Posterior vena cava (tissue), 2 donors: ENCODE measurements around the gene ATP6V0A4. TPM values are rescaled to one million over a fixed set of nuclear protein-coding genes. Genes with fewer than 3 reads are reported as not detected.
"Not testable (repeated sequence)": the region's sequence is repeated elsewhere in the genome, so short reads cannot be mapped to it uniquely, and the experiment has no call there.

ENCODE experiments used
- DNase-seq: peaks from one replicate; pipeline ENCODE4 v3.0.0-alpha.2; 2020; ENCODE audit warnings: low spot score
- intact Hi-C, 2 donors: fragments of 100-400 bp; cut with DNase I; formaldehyde crosslinking; loops; one replicate each; pipeline versions ENCODE4 v1.14.1 to v1.14.2; 2022 to 2023
- total RNA-seq, 2 donors: library from RNA; stranded (reverse); fragmentation: NEBNext Ultra II Directional; extraction: Animal tissue kit (Norgen Biotek cat#: 25700); gene quantifications; one replicate each; pipeline ENCODE4 v1.2.1, GENCODE V29; 2021
- donor health status: DM: yes; HTN: yes; CAD: no.
- donor health status: DM: yes; HTN: yes; CAD: no.

ATP6V0A4 gene
- total RNA-seq, 2 donors from 2014 or later, result not detected

- intact Hi-C loops, result no loop called here
- no peak for DNase-seq
These were observed 81.1 kb downstream of the ATP6V0A4 start for GRCh38 chr7:138716889-138717288.

GRCh38 chr7:138713191-138713590, 84.8 kb downstream of the ATP6V0A4 start:
- intact Hi-C loops, result no loop called here
- no peak for DNase-seq

GRCh38 chr7:138712652-138713051, 85.3 kb downstream of the ATP6V0A4 start:
- DNase-seq, result no peak
- intact Hi-C loops, result no loop called here

- DNase-seq, result no peak
- intact Hi-C loops, result no loop called here
These were observed 87.2 kb downstream of the ATP6V0A4 start for GRCh38 chr7:138710536-138711385.

GRCh38 chr7:138705167-138705566, 92.8 kb downstream of the ATP6V0A4 start:
- intact Hi-C loops, result no loop called here
- DNase-seq, result no peak

- no peak for DNase-seq
- intact Hi-C loops, result no loop called here
These were observed 96.5 kb downstream of the ATP6V0A4 start for GRCh38 chr7:138701537-138701923.

- no peak for DNase-seq
These were observed 97.0 kb downstream of the ATP6V0A4 start, which contains the start of gene SVOPL for GRCh38 chr7:138700857-138701536. SVOPL (minus strand) TSS chr7:138701362; CDS start chr7:138679045, 22,317 bp downstream.

GRCh38 chr7:138699661-138700060, 98.3 kb downstream of the ATP6V0A4 start:
- intact Hi-C loops, result no loop called here

More at GRCh38 chr7:138700857-138701536, 97.0 kb downstream of the ATP6V0A4 start, which contains the start of gene SVOPL:
- intact Hi-C loops, result no loop called here

GRCh38 chr7:138698281-138698680, 99.7 kb downstream of the ATP6V0A4 start:
- peak; percentile 28 for DNase-seq
- intact Hi-C loops, result loop anchor here in 1 of 2 donors (1.0 kb wide), 1 partner anchor 39 kb away; no protein-coding TSS in a partner anchor

More at GRCh38 chr7:138699661-138700060, 98.3 kb downstream of the ATP6V0A4 start:
- peak; percentile 40 for DNase-seq

- intact Hi-C loops, result loop anchor here in 1 of 2 donors (1.0 kb wide), 1 partner anchor 40 kb away; no protein-coding TSS in a partner anchor
These were observed 100.3 kb downstream of the ATP6V0A4 start for GRCh38 chr7:138697535-138698182.

GRCh38 chr7:138695776-138696175, 102.2 kb downstream of the ATP6V0A4 start:
- intact Hi-C loops, DNase-seq: not testable (repeated sequence)

More at GRCh38 chr7:138697535-138698182, 100.3 kb downstream of the ATP6V0A4 start:
- no peak for DNase-seq

GRCh38 chr7:138695106-138695505, 102.9 kb downstream of the ATP6V0A4 start:
- no peak for DNase-seq
- intact Hi-C loops, result no loop called here

GRCh38 chr7:138691178-138691577, 106.8 kb downstream of the ATP6V0A4 start:
- no peak for DNase-seq
- intact Hi-C loops, result no loop called here

GRCh38 chr7:138690495-138690894, 107.5 kb downstream of the ATP6V0A4 start:
- DNase-seq, result no peak
- intact Hi-C loops, result no loop called here

GRCh38 chr7:138688037-138688436, 110.0 kb downstream of the ATP6V0A4 start:
- DNase-seq, intact Hi-C loops: not testable (repeated sequence)

GRCh38 chr7:138684340-138684739, 113.7 kb downstream of the ATP6V0A4 start:
- intact Hi-C loops, result no loop called here
- DNase-seq, result no peak

GRCh38 chr7:138679793-138680192, 118.2 kb downstream of the ATP6V0A4 start:
- DNase-seq, result no peak
- intact Hi-C loops, result no loop called here

- intact Hi-C loops, result no loop called here
- DNase-seq, result no peak
These were observed 127.4 kb downstream of the ATP6V0A4 start for GRCh38 chr7:138670594-138670993.

GRCh38 chr7:138669364-138669763, 128.6 kb downstream of the ATP6V0A4 start:
- intact Hi-C loops, result no loop called here
- DNase-seq, result no peak

GRCh38 chr7:138668946-138669345, 129.1 kb downstream of the ATP6V0A4 start:
- intact Hi-C loops, result no loop called here
- no peak for DNase-seq
